HepG2 (cell line): Measurements from ENCODE around the gene TRIM8. TPM values are rescaled to one million over a fixed set of nuclear protein-coding genes. Genes with fewer than 3 reads are reported as not detected.

Source experiments
- ATAC-seq: fragments of 200-7000 bp; cut with Tn5 transposase; 3 replicates; pipeline ENCODE4 v1.9.1; 2020; ENCODE audit warnings: mild to moderate bottlenecking, moderate library complexity
- BruUV-seq: library from RNA; stranded (reverse); fragments of 400-500 nt; replicated peaks from 2 replicates; lab custom pipeline; 2021; lab: Mats Ljungman, UMichigan
- CTCF ChIA-PET: fragments of 300-600 bp; formaldehyde crosslinking; extraction: SDS; loops from one replicate; lab custom pipeline; 2021; ENCODE audit warnings: low total read pairs, inconsistent platforms, low intra/inter-chr PET ratio; lab: Yijun Ruan, JAX
- POLR2A ChIA-PET: fragments of 350-600 bp; sonication (Branson Sonifier 250); formaldehyde crosslinking; loops from one replicate; lab custom pipeline; 2020; ENCODE audit warnings: antibody characterized with exemption, inconsistent platforms; lab: Yijun Ruan, JAX
- DNase-seq: peaks from one replicate; pipeline ENCODE4 v3.0.0-alpha.2; 2015; ENCODE audit warnings: low spot score
- FAIRE-seq: peaks from 3 replicates; lab custom pipeline; 2011; peaks lifted over from hg19 to GRCh38; lab: Jason Lieb, UNC
- H2AFZ ChIP-seq: one replicate; pipeline ENCODE4 v1.6.1; 2011; ENCODE audit warnings: low read length, inconsistent platforms
- H3K27ac ChIP-seq: fragments of 300-600 bp; 3 replicates; pipeline ENCODE4 v1.8.0; 2011; ENCODE audit warnings: mixed run types, mild to moderate bottlenecking, mixed read lengths, low read length, inconsistent platforms; ENCODE audit not compliant: insufficient read depth; ENCODE audit errors: extremely low read length
- H3K27me3 ChIP-seq, 2 experiments: fragments of 200-600 bp in 1 of 2; 2 replicates in 1 of 2; 3 replicates in 1 of 2; pipeline versions ENCODE4 v1.6.0 to v1.8.0; 2011; ENCODE audit warnings: low read length in 2 of 2, mild to moderate bottlenecking in 2 of 2, moderate library complexity in 2 of 2, inconsistent platforms in 1 of 2; ENCODE audit not compliant: insufficient read depth in 2 of 2, control insufficient read depth in 1 of 2
- H3K36me3 ChIP-seq, 2 experiments: fragments of 200-600 bp in 1 of 2; replicated peaks in 1 of 2; 2 replicates in 1 of 2; 3 replicates in 1 of 2; pipeline versions ENCODE4 v1.5.1 to v1.8.0; 2011; ENCODE audit warnings: low read length in 2 of 2, inconsistent platforms in 1 of 2; ENCODE audit not compliant: insufficient read depth in 2 of 2, control insufficient read depth in 1 of 2
- H3K4me1 ChIP-seq: 2 replicates; pipeline ENCODE4 v1.5.1; 2012; ENCODE audit warnings: low read length, inconsistent platforms; ENCODE audit not compliant: insufficient read depth
- H3K4me2 ChIP-seq: 2 replicates; pipeline ENCODE4 v1.6.0; 2011; ENCODE audit warnings: low read depth, low read length, inconsistent platforms
- H3K4me3 ChIP-seq, 3 experiments: fragments of 200-600 bp in 1 of 3; sonication (generic), shearing (Covaris generic) in 1 of 3; replicated peaks in 1 of 3; 2 replicates each; pipeline ENCODE4 v1.5.1; 2011 to 2016; ENCODE audit warnings: low read length in 3 of 3, inconsistent platforms in 2 of 3, low read depth in 2 of 3, mild to moderate bottlenecking in 2 of 3, control low read depth in 1 of 3, mixed read lengths in 1 of 3; ENCODE audit not compliant: insufficient read depth in 1 of 3
- H3K79me2 ChIP-seq: one replicate; pipeline ENCODE4 v1.6.1; 2011; ENCODE audit warnings: low read length, inconsistent platforms; ENCODE audit not compliant: insufficient read depth
- H3K9ac ChIP-seq: 2 replicates; pipeline ENCODE4 v1.6.0; 2011; ENCODE audit warnings: mild to moderate bottlenecking, low read depth, low read length, inconsistent platforms; ENCODE audit not compliant: insufficient read depth
- H3K9me3 ChIP-seq: 2 replicates; pipeline ENCODE4 v1.5.1; 2012; ENCODE audit warnings: mild to moderate bottlenecking, low read length
- H4K20me1 ChIP-seq: 2 replicates; pipeline ENCODE4 v1.6.0; 2011; ENCODE audit warnings: inconsistent platforms, mild to moderate bottlenecking, low read length, moderate library complexity; ENCODE audit not compliant: insufficient read depth
- CBX5 ChIP-seq: sonication (generic); formaldehyde crosslinking; IDR thresholded peaks from 2 replicates; pipeline ENCODE4 v1.4.0; 2020; ENCODE audit warnings: missing genetic modification reagents, borderline replicate concordance
- POLR2A ChIP-seq, 2 experiments: IDR thresholded peaks; 2 replicates each; pipeline ENCODE4 v1.6.1; 2011; ENCODE audit warnings: low read depth in 2 of 2, low read length in 2 of 2, mild to moderate bottlenecking in 1 of 2, moderate library complexity in 1 of 2; ENCODE audit not compliant: insufficient read depth in 1 of 2
- POLR2AphosphoS2 ChIP-seq: IDR thresholded peaks from 2 replicates; pipeline ENCODE4 v1.6.1; 2011; ENCODE audit warnings: low read depth, low read length, improper control_type of control experiment
- RBM22 ChIP-seq: fragments of 200-400 bp; formaldehyde crosslinking; optimal IDR thresholded peaks from 2 replicates; pipeline ENCODE3; 2017; ENCODE audit warnings: mild to moderate bottlenecking, low read length, moderate library complexity
- RXRA ChIP-seq: sonication (generic); formaldehyde crosslinking; IDR thresholded peaks from 2 replicates; pipeline ENCODE4 v1.5.1; 2020; ENCODE audit warnings: missing genetic modification reagents
- SRSF4 ChIP-seq: fragments of 200-400 bp; formaldehyde crosslinking; IDR thresholded peaks from one replicate; pipeline ENCODE4 v1.6.1; 2018; ENCODE audit warnings: mild to moderate bottlenecking, low read depth, low read length, moderate library complexity; ENCODE audit not compliant: poor library complexity, severe bottlenecking
- ZNF44 ChIP-seq: sonication (generic); formaldehyde crosslinking; IDR thresholded peaks from 2 replicates; pipeline ENCODE4 v1.5.1; 2020; ENCODE audit warnings: mild to moderate bottlenecking, missing genetic modification reagents
- WGBS: methylation state at CpG from one replicate; pipeline ENCODE4 v1.1.6; 2017; ENCODE audit warnings: low lambda C conversion rate; 5-methylcytosine and 5-hydroxymethylcytosine counted together
- in situ Hi-C: cut with HindIII; loops from 2 replicates; pipeline ENCODE4 v1.10.0; 2017; ENCODE audit warnings: low pct_unique_long_range_greater_than_20kb; ENCODE audit not compliant: extremely low pct_ligation_motif_present
- intact Hi-C: fragments of 100-400 bp; cut with micrococcal nuclease; formaldehyde crosslinking; loops from one replicate; pipeline ENCODE4 v1.10.0; 2022; ENCODE audit not compliant: unreplicated experiment
- polyA plus RNA-seq, 8 experiments: library from polyadenylated mRNA; depleted of rRNA in 3 of 8; stranded (reverse) in 7 of 8; unstranded in 1 of 8; fragments of >200 nt; fragmentation: Illumina TruSeq in 4 of 8; extraction: Trizol in 4 of 8; gene quantifications; 2 replicates each; pipeline versions ENCODE4 v1.2.1 to v1.2.3, GENCODE V29; 2011 to 2016; ENCODE audit warnings: low read depth in 4 of 8, missing spikeins in 1 of 8, mixed read lengths in 1 of 8; ENCODE audit not compliant: insufficient read depth in 1 of 8
- total RNA-seq, 5 experiments: library from RNA; depleted of rRNA; stranded (reverse); fragments of >200 nt; fragmentation: Illumina TruSeq; extraction: Trizol; gene quantifications; 2 replicates each; pipeline ENCODE4 v1.2.3, GENCODE V29; 2016; ENCODE audit warnings: low read depth in 1 of 5
- TF ChIP-seq, protein P1 (sequence below): sonication (generic); formaldehyde crosslinking; IDR thresholded peaks from 2 replicates; pipeline ENCODE4 v1.5.1; 2020; ENCODE audit warnings: mild to moderate bottlenecking, missing genetic modification reagents, moderate library complexity
- TF ChIP-seq, protein P2 (sequence below): sonication (generic); formaldehyde crosslinking; IDR thresholded peaks from 2 replicates; pipeline ENCODE4 v1.4.0; 2020; ENCODE audit warnings: mild to moderate bottlenecking, missing genetic modification reagents, borderline replicate concordance
- TF ChIP-seq, protein P3 (sequence below): IDR thresholded peaks from 2 replicates; pipeline ENCODE4 v1.6.1; 2016; ENCODE audit warnings: mild to moderate bottlenecking, missing biosample characterization, missing genetic modification reagents

TRIM8 gene
- total and polyA plus RNA-seq, 2 of the 13 experiments (the other 11 are each of a cell fraction or from before 2014, with no cell fraction given) = 38.9 to 66.5 TPM

DNA sequence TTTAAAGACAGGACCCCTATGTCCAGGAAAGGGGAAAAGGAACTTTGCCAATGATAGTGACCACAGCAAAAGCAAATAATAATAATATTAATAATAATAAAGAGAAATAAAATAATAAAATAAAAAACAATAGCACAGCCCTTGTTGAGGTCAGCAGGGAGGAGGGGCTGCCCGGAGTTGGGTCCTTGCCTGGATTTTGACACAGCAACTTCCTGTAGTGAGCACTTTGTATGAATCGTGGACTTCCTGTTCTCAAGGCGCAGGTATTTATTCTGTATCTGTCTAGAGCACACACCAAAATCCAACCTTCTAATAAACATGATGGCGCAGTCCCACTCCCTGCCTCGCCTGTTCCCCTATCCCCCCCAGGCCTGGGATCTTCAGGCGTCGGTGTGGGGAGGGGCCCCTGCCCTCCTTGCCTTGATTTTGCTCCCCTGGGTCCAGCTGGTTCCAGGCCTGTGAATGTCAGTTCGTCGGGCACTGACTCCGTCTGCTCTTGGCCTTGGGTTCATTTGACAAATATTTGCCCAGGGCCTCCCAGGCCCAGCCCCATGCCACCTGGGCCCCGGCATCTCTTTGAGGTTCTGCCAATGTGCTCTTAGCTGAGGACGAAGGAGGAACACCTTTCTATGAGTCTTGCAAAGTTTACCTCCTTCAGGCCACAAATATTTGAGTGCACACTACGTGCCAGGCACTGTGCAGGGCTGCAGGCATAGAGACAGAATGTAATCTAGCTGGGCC is 13.9 kb downstream of the TRIM8 start (continued):
- no peak for TF ChIP-seq SRSF4
- TF ChIP-seq RXRA (CRISPR knock-in tag) = peak; percentile 44; the same call in 1 of the 2 replicates
- TF ChIP-seq ZNF44 (CRISPR knock-in tag) = no peak
- peak; percentile 47; the same call in 1 of the 2 replicates for TF ChIP-seq CBX5 (CRISPR knock-in tag)

DNA sequence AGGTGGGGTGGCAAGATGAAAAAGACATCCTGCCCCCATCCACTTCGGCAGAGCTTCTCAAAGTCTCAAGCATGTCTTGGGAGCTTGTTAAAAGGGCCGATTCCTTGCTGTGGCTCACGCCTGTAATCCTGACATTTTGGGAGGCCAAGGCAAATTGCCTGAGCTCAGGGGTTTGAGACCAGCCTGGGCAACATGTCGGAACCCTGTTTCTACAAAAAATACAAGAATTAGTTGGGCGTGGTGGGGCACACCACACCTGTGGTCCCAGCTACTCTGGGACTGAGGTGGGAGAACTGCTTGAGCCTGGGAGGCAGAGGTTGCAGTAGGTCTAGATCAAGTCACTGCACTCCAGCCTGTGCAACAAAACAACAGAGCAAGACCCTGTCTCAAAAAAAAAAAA is 14.5 kb downstream of the TRIM8 start:
- intact Hi-C loops = no loop called here
- ChIA-PET CTCF (no interaction called here), POLR2A (interaction anchor here (0.5 to 4.6 kb wide), 13 partner anchors 9 to 156 kb away, joined by 3 to 86 read pairs (median 7); partner anchors contain the start of genes ACTR1A and TRIM8)
- no peak for FAIRE-seq
- H2AFZ ChIP-seq = no peak overlapping the region
- WGBS = 55% methylated on average over 5 of the region's 5 CpGs
- in situ Hi-C loops = no loop called here
- ATAC-seq = no peak
- no peaks in the 10 kb centered on the region for H3K27me3 ChIP-seq
- no peaks in the 10 kb centered on the region for H3K9me3 ChIP-seq
- no peak overlapping the region for H3K4me3 ChIP-seq
- no peaks in the 10 kb centered on the region for H3K79me2 ChIP-seq
- no peak for DNase-seq
- 0 out of 2 replicates have a peak overlapping the region, but pooled peaks have one; percentile 5 for H3K4me2 ChIP-seq
- H3K4me1 ChIP-seq = peaks cover 54% of the 10 kb centered on the region
- H3K36me3 ChIP-seq = peaks cover 20 to 30% of the 10 kb centered on the region in 2 experiments; a peak in 4 of 5 replicates
- TF ChIP-seq, protein P1, sequence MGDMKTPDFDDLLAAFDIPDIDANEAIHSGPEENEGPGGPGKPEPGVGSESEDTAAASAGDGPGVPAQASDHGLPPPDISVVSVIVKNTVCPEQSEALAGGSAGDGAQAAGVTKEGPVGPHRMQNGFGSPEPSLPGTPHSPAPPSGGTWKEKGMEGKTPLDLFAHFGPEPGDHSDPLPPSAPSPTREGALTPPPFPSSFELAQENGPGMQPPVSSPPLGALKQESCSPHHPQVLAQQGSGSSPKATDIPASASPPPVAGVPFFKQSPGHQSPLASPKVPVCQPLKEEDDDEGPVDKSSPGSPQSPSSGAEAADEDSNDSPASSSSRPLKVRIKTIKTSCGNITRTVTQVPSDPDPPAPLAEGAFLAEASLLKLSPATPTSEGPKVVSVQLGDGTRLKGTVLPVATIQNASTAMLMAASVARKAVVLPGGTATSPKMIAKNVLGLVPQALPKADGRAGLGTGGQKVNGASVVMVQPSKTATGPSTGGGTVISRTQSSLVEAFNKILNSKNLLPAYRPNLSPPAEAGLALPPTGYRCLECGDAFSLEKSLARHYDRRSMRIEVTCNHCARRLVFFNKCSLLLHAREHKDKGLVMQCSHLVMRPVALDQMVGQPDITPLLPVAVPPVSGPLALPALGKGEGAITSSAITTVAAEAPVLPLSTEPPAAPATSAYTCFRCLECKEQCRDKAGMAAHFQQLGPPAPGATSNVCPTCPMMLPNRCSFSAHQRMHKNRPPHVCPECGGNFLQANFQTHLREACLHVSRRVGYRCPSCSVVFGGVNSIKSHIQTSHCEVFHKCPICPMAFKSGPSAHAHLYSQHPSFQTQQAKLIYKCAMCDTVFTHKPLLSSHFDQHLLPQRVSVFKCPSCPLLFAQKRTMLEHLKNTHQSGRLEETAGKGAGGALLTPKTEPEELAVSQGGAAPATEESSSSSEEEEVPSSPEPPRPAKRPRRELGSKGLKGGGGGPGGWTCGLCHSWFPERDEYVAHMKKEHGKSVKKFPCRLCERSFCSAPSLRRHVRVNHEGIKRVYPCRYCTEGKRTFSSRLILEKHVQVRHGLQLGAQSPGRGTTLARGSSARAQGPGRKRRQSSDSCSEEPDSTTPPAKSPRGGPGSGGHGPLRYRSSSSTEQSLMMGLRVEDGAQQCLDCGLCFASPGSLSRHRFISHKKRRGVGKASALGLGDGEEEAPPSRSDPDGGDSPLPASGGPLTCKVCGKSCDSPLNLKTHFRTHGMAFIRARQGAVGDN (CRISPR knock-in tag) = no peak
- TF ChIP-seq POLR2A (IDR thresholded peaks at IDR 0.05; ENCODE audit: insufficient read depth in 1 of 2, low read depth in 2 of 2, low read length in 2 of 2) = 0 out of 4 replicates have a peak, but pooled peaks of 1 of the 2 experiments have one; percentile 6
- peak; percentile 6; the same call in 1 of the 2 replicates for TF ChIP-seq POLR2AphosphoS2
- TF ChIP-seq, protein P2, sequence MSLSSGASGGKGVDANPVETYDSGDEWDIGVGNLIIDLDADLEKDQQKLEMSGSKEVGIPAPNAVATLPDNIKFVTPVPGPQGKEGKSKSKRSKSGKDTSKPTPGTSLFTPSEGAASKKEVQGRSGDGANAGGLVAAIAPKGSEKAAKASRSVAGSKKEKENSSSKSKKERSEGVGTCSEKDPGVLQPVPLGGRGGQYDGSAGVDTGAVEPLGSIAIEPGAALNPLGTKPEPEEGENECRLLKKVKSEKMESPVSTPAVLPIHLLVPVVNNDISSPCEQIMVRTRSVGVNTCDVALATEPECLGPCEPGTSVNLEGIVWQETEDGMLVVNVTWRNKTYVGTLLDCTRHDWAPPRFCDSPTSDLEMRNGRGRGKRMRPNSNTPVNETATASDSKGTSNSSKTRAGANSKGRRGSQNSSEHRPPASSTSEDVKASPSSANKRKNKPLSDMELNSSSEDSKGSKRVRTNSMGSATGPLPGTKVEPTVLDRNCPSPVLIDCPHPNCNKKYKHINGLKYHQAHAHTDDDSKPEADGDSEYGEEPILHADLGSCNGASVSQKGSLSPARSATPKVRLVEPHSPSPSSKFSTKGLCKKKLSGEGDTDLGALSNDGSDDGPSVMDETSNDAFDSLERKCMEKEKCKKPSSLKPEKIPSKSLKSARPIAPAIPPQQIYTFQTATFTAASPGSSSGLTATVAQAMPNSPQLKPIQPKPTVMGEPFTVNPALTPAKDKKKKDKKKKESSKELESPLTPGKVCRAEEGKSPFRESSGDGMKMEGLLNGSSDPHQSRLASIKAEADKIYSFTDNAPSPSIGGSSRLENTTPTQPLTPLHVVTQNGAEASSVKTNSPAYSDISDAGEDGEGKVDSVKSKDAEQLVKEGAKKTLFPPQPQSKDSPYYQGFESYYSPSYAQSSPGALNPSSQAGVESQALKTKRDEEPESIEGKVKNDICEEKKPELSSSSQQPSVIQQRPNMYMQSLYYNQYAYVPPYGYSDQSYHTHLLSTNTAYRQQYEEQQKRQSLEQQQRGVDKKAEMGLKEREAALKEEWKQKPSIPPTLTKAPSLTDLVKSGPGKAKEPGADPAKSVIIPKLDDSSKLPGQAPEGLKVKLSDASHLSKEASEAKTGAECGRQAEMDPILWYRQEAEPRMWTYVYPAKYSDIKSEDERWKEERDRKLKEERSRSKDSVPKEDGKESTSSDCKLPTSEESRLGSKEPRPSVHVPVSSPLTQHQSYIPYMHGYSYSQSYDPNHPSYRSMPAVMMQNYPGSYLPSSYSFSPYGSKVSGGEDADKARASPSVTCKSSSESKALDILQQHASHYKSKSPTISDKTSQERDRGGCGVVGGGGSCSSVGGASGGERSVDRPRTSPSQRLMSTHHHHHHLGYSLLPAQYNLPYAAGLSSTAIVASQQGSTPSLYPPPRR = 0 out of 2 replicates have a peak, but pooled peaks have one; percentile 1
- TF ChIP-seq RBM22 = peak; percentile 12
- TF ChIP-seq, protein P3, sequence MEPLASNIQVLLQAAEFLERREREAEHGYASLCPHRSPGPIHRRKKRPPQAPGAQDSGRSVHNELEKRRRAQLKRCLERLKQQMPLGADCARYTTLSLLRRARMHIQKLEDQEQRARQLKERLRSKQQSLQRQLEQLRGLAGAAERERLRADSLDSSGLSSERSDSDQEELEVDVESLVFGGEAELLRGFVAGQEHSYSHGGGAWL (CRISPR knock-in tag) = no peak
- peak overlapping the region; percentile 39 for H3K27ac ChIP-seq
- peaks cover 20% of the 10 kb centered on the region; the same call in 1 of the 2 replicates for H4K20me1 ChIP-seq
- no TSS peak for BruUV-seq
- H3K9ac ChIP-seq = no peak overlapping the region
